Ovary (tissue), 9 donors: ENCODE measurements around the gene SLC7A5. TPM values are rescaled to one million over a fixed set of nuclear protein-coding genes. Genes with fewer than 3 reads are reported as not detected.
"Not testable (repeated sequence)": the region's sequence is repeated elsewhere in the genome, so short reads cannot be mapped to it uniquely, and the experiment has no call there.

ENCODE experiments used
- DNase-seq, 5 donors: peaks; one replicate each; pipeline ENCODE4 v3.0.0-alpha.2; 2019 to 2020
- H3K27ac ChIP-seq, 2 donors: fragments of 200-600 bp; one replicate each; pipeline versions ENCODE4 v1.5.1 to v1.8.0; 2019 to 2022
- H3K27me3 ChIP-seq: fragments of 200-600 bp; one replicate; pipeline ENCODE4 v1.8.0; 2022
- H3K36me3 ChIP-seq: fragments of 200-600 bp; sonication (generic); one replicate; pipeline ENCODE4 v1.5.1; 2019
- H3K4me1 ChIP-seq: one replicate; pipeline ENCODE4 v1.8.1; 2013; ENCODE audit warnings: mild to moderate bottlenecking, moderate library complexity; ENCODE audit not compliant: insufficient read depth
- H3K4me3 ChIP-seq: fragments of 200-600 bp; sonication (generic); one replicate; pipeline ENCODE4 v1.5.1; 2017
- H3K9me3 ChIP-seq, 2 donors: fragments of 200-600 bp in 1 of 2; sonication (generic) in 1 of 2; one replicate each; pipeline versions ENCODE4 v1.5.1 to v1.8.1; 2013 to 2019; ENCODE audit warnings: mild to moderate bottlenecking in 1 of 2, moderate library complexity in 1 of 2
- EP300 ChIP-seq: sonication (generic); formaldehyde crosslinking; IDR thresholded peaks from one replicate; pipeline ENCODE4 v1.6.1; 2017; ENCODE audit warnings: antibody characterized with exemption
- POLR2A ChIP-seq: fragments of 450-650 bp; IDR thresholded peaks from one replicate; pipeline ENCODE4 v1.6.1; 2017; ENCODE audit warnings: antibody characterized with exemption, mild to moderate bottlenecking, moderate library complexity
- WGBS, 3 donors: extraction: QIAGEN DNeasy Blood & Tissue Kit in 1 of 3; methylation state at CpG; one replicate each; pipeline versions ENCODE4 v1.1.5 to v1.1.7; 2013 to 2017; 5-methylcytosine and 5-hydroxymethylcytosine counted together
- intact Hi-C, 4 donors: fragments of 100-400 bp; cut with DNase I; formaldehyde crosslinking; loops; one replicate each; pipeline versions ENCODE4 v1.11.0 to v1.15.1; 2022 to 2023
- polyA plus RNA-seq, 2 donors: library from polyadenylated mRNA; stranded (reverse); fragments of 200-250 nt in 1 of 2; fragments of 350-450 nt in 1 of 2; fragmentation: Illumina TruSeq in 1 of 2; extraction: RNeasy Lipid Tissue Mini Kit (QIAGEN cat#74804) in 1 of 2; gene quantifications; one replicate each; pipeline ENCODE4 v1.2.3, GENCODE V29; 2013 to 2014
- total RNA-seq, 7 donors: library from RNA; depleted of rRNA in 2 of 7; stranded (reverse); fragments of >200 nt in 2 of 7; fragmentation: NEBNext Ultra II Directional in 3 of 7; extraction: Animal tissue kit (Norgen Biotek cat#: 25700) in 3 of 7; gene quantifications; one replicate each; pipeline versions ENCODE4 v1.1.0 to v1.2.4, GENCODE V29; 2016 to 2023
- TF ChIP-seq, protein P1 (sequence below), 3 donors: fragments of 450-650 bp in 2 of 3; fragments of 200-600 bp in 1 of 3; IDR thresholded peaks; one replicate each; pipeline versions ENCODE4 v1.5.1 to v1.8.0; 2016 to 2022; ENCODE audit warnings: antibody characterized with exemption in 3 of 3, mild to moderate bottlenecking in 1 of 3
- donor health status: DM: no; HTN: no; CAD: no; lungs with moderate emphysema.
- donor health status: DM: no; HTN: no; CAD: no.
- donor health status: Bipolar disorder and iron deficiency.
- donor health status: DM: yes; HTN: yes; CAD: no.
- donor health status: DM: no; HTN: no; CAD: no.
- donor health status: DM: yes; HTN: yes; CAD: no.

Gene SLC7A5
- total and polyA plus RNA-seq, 9 donors, result 3.1 to 64.3 (median 9.2) TPM

DNA sequence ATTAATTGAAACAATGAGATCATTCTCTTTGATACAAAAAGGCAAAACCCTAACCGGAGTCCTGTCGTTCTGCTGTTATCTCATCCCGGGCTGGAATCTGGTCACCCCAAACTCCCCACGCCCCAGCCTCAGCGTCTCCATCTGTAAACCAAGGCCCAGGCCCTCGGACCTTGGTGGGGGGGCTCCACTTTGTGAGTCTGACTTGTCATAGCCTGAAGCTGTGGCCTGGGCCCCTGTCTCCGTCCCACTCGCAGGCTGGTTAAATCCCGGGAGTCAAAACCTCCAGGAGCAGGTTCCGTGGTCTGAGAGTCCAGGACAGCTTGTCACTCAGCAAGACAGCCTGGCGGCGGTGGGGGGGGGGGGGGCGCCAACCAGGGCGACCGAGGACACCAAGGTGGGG lies 50.0 kb downstream of the SLC7A5 start:
- Histone ChIP-seq H3K4me3 (no peak overlapping the region), H3K27me3 (no peaks in the 10 kb centered on the region), H3K9me3 (no peaks in the 10 kb centered on the region), H3K4me1 (no peaks in the 10 kb centered on the region), H3K27ac (no peak overlapping the region), H3K36me3 (no peaks in the 10 kb centered on the region)
- DNase-seq, result no peak
- intact Hi-C loops, result no loop called here
- TF ChIP-seq EP300 (no peak), POLR2A (no peak)
- TF ChIP-seq, protein P1, sequence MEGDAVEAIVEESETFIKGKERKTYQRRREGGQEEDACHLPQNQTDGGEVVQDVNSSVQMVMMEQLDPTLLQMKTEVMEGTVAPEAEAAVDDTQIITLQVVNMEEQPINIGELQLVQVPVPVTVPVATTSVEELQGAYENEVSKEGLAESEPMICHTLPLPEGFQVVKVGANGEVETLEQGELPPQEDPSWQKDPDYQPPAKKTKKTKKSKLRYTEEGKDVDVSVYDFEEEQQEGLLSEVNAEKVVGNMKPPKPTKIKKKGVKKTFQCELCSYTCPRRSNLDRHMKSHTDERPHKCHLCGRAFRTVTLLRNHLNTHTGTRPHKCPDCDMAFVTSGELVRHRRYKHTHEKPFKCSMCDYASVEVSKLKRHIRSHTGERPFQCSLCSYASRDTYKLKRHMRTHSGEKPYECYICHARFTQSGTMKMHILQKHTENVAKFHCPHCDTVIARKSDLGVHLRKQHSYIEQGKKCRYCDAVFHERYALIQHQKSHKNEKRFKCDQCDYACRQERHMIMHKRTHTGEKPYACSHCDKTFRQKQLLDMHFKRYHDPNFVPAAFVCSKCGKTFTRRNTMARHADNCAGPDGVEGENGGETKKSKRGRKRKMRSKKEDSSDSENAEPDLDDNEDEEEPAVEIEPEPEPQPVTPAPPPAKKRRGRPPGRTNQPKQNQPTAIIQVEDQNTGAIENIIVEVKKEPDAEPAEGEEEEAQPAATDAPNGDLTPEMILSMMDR (IDR thresholded peaks at IDR 0.05), result no peak
- 88 to 90% (median 90%) methylated on average over 15 of the region's 15 CpGs for WGBS, 3 donors

DNA sequence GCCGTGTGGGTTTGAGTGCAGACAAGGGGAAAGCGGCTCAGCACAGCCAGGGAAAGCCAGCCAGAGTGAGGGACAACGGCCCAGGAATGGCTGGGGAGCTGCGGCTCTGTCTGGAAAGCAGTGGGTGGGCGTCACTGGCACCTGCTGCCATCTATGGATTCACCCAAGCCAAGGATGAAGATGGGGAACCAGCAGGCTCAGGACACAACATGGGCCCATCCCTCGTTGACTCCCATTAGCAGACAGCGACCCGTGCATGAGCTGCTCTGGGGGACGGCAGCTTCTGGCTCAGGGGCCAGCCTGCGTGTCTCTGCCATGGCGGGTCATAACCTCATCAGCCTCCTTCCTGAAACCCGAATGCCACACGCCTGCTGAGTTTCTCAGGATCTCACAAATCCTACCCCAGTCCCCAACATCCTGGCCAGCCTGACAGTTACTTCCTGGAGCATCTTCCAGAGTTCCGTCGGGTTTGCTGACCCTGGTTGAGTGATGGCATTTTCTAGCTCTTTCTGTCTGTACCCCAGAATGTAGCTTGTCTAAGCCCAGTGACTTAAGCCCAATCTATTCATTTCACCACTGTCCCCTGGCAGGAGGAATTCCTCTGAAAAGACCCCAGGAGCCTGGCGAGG lies 50.7 kb downstream of the SLC7A5 start:
- DNase-seq, result no peak
- no peaks in the 10 kb centered on the region for H3K4me1 ChIP-seq

DNA sequence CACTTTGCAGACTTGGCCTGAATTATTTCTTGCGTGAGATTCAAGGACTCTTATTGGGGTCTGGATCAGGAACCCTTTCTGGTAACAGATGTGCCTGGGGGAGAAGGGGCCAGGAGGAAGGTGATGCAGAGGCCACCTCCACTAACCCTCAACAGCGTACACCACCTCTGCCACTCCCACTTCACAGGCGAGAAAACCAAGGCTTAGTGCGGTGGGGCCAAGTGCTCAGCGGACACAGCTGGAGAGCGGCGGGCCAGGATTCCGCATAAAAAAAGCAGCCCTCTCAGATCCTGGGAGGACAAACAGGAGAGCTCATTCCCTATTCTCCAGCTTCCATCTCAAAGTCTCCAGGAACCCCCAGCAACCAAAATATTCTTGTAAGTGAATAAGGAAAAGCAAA lies 51.4 kb downstream of the SLC7A5 start:
- Histone ChIP-seq H3K27me3 (no peaks in the 10 kb centered on the region), H3K4me1 (no peaks in the 10 kb centered on the region), H3K36me3 (no peaks in the 10 kb centered on the region), H3K4me3 (no peak overlapping the region), H3K9me3 (no peaks in the 10 kb centered on the region), H3K27ac (no peak overlapping the region)
- WGBS, 3 donors, result 94 to 98% (median 96%) methylated on average over 8 of the region's 8 CpGs
- intact Hi-C loops, result no loop called here
- no peak for DNase-seq
- TF ChIP-seq POLR2A, result no peak
- TF ChIP-seq, protein P1 (IDR thresholded peaks at IDR 0.05), result no peak
- TF ChIP-seq EP300, result no peak

More for the DNA sequence above, 50.7 kb downstream of the SLC7A5 start:
- no peak overlapping the region for H3K27ac ChIP-seq
- H3K4me3 ChIP-seq, result no peak overlapping the region
- no peaks in the 10 kb centered on the region for H3K9me3 ChIP-seq
- TF ChIP-seq POLR2A (no peak), EP300 (no peak)
- TF ChIP-seq, protein P1 (IDR thresholded peaks at IDR 0.05), result no peak
- no peaks in the 10 kb centered on the region for H3K27me3 ChIP-seq
- 85 to 94% (median 94%) methylated on average over 16 of the region's 16 CpGs for WGBS, 3 donors
- no peaks in the 10 kb centered on the region for H3K36me3 ChIP-seq
- intact Hi-C loops, result no loop called here

DNA sequence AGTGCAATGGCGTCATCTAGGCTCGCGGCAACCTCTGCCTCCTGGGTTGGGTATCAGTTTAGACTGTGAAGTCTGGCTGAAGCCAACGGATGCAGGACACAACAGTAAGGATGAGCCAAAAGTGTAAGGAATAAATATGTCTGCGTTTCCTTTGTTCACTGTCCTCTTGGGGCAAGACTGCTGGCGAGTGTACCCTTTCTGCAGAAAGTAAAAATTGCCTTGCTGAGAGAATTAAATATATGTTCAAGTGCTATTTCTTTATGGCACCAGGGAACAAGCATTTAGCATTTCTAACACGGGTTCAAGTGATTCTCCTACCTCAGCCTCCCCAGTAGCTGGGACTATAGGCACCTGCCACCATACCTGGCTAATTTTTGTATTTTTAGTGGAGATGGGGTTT lies 51.9 kb downstream of the SLC7A5 start:
- H3K4me3 ChIP-seq, intact Hi-C loops, H3K4me1 ChIP-seq, H3K36me3 ChIP-seq, H3K27me3 ChIP-seq, H3K27ac ChIP-seq, H3K9me3 ChIP-seq, DNase-seq: not testable (repeated sequence)
- WGBS, 3 donors, result 89 to 95% (median 90%) methylated on average over 7 of the region's 7 CpGs

DNA sequence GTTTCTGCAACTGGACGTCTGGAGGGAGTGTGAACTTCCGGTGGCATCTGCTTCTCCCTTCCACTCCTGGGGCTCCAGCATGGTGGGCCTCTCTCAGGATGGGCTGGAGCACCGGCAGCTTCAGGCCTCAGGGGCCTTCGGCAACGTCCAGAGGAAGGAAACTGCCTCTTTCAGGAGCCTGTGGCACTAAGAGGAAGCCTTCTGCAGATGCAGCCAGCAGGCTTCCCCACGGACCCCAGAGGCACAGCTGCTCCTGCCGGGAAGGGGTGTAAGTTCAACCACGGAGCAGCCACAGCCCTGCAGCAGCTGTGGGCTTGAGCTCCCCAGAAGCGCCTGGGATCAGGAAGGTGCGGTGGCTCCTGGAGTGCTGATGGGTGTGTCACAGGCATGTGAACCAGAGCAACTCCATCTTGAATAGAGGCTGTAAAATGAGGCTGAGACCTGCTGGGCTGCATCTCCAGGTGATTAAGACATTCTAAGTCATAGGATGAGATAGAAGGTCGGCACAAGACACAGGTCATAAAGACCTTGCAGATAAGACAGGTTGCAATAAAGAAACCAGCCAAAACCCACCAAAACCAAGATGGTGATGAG lies 52.7 kb downstream of the SLC7A5 start:
- WGBS, 3 donors, result 85 to 92% (median 89%) methylated on average over 11 of the region's 11 CpGs
- Histone ChIP-seq H3K9me3 (no peaks in the 10 kb centered on the region), H3K4me3 (no peak overlapping the region), H3K27ac (no peak overlapping the region), H3K36me3 (no peaks in the 10 kb centered on the region), H3K4me1 (no peaks in the 10 kb centered on the region), H3K27me3 (no peaks in the 10 kb centered on the region)
- TF ChIP-seq, protein P1 (IDR thresholded peaks at IDR 0.05), result no peak
- TF ChIP-seq EP300 (no peak), POLR2A (no peak)
- no peak for DNase-seq
- intact Hi-C loops, result no loop called here
